Bronchial epithelial cell (primary cell): Measurements from ENCODE around the gene TSPAN12. TPM values are rescaled to one million over a fixed set of nuclear protein-coding genes. Genes with fewer than 3 reads are reported as not detected.

Experiments
- DNase-seq: peaks from one replicate; pipeline ENCODE4 v3.0.0-alpha.2; 2010; ENCODE audit warnings: low read depth
- FAIRE-seq: peaks from 2 replicates; lab custom pipeline; 2011; peaks lifted over from hg19 to GRCh38; lab: Jason Lieb, UNC
- H3K27me3 ChIP-seq: 2 replicates; pipeline ENCODE4 v1.5.1; 2011; ENCODE audit warnings: low read length; ENCODE audit not compliant: control insufficient read depth, insufficient read depth
- H3K36me3 ChIP-seq: 2 replicates; pipeline ENCODE4 v1.5.1; 2011; ENCODE audit warnings: low read length; ENCODE audit not compliant: control insufficient read depth, insufficient read depth
- H3K4me3 ChIP-seq: 2 replicates; pipeline ENCODE4 v1.5.1; 2011; ENCODE audit warnings: mild to moderate bottlenecking, low read depth, low read length, control low read depth
- CTCF ChIP-seq: IDR thresholded peaks from 2 replicates; pipeline ENCODE4 v1.5.1; 2011; ENCODE audit warnings: mild to moderate bottlenecking, moderate library complexity, low read length, control low read depth, inconsistent platforms; ENCODE audit not compliant: insufficient read depth, severe bottlenecking
- total RNA-seq: library from RNA; depleted of rRNA; stranded (reverse); fragments of >200 nt; gene quantifications from 2 replicates; pipeline ENCODE4 v1.2.1, GENCODE V29; 2014

Gene TSPAN12
- total RNA-seq, 1 donor from 2014 or later = 1.6 TPM

- no peaks in the 10 kb centered on the region for H3K36me3 ChIP-seq
- TF ChIP-seq CTCF = no peak
- no peaks in the 10 kb centered on the region for H3K27me3 ChIP-seq
- no peak for FAIRE-seq
- no peak overlapping the region for H3K4me3 ChIP-seq
- no peak for DNase-seq
These were observed 19.7 kb downstream of the TSPAN12 start for GRCh38 chr7:120838281-120838682.

GRCh38 chr7:120837599-120837998 lies 20.3 kb downstream of the TSPAN12 start:
- Histone ChIP-seq H3K27me3 (no peaks in the 10 kb centered on the region), H3K36me3 (no peaks in the 10 kb centered on the region), H3K4me3 (no peak overlapping the region)
- FAIRE-seq = no peak
- DNase-seq = no peak
- TF ChIP-seq CTCF = no peak

GRCh38 chr7:120836556-120837115 lies 21.3 kb downstream of the TSPAN12 start:
- FAIRE-seq (no peak), DNase-seq (no peak)
- no peak for TF ChIP-seq CTCF
- Histone ChIP-seq H3K27me3 (no peaks in the 10 kb centered on the region), H3K36me3 (no peaks in the 10 kb centered on the region), H3K4me3 (no peak overlapping the region)

GRCh38 chr7:120834726-120835125 lies 23.2 kb downstream of the TSPAN12 start:
- H3K4me3 ChIP-seq = no peak overlapping the region
- no peak for FAIRE-seq
- no peak for TF ChIP-seq CTCF
- H3K27me3 ChIP-seq = no peaks in the 10 kb centered on the region
- DNase-seq = no peak
- no peaks in the 10 kb centered on the region for H3K36me3 ChIP-seq

- Histone ChIP-seq H3K36me3 (no peaks in the 10 kb centered on the region), H3K4me3 (no peak overlapping the region), H3K27me3 (no peaks in the 10 kb centered on the region)
- DNase-seq (no peak), FAIRE-seq (no peak)
- no peak for TF ChIP-seq CTCF
These were observed 24.4 kb downstream of the TSPAN12 start for GRCh38 chr7:120833546-120833945.

DNA sequence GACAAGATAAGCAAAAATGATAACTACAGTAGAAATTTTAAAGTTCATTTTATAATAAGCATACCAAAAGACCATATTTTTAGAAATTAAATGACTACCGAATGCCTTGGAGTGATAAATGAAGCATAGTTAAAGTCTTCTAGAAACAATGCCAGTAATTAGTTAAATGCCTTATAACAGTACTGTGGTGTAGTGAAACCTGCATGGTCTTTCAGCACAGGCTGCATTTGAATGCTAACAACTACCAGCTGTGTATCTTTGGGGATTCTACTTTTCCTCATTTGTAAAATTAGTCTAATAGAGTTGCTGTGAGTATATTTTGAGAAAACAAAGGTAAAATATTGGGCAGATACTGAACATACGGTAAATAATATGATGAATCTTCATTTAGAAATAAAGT lies 25.1 kb downstream of the TSPAN12 start:
- no peaks in the 10 kb centered on the region for H3K36me3 ChIP-seq
- FAIRE-seq = no peak
- H3K4me3 ChIP-seq = no peak overlapping the region
- TF ChIP-seq CTCF = no peak
- H3K27me3 ChIP-seq = no peaks in the 10 kb centered on the region
- DNase-seq = no peak
